Activated CD8-positive, alpha-beta memory T cell treated with anti-CD3 and anti-CD28 coated beads for 36 hours (primary cell): ENCODE measurements around the gene ARHGEF7. TPM values are rescaled to one million over a fixed set of nuclear protein-coding genes. Genes with fewer than 3 reads are reported as not detected.

ENCODE experiments used
- CTCF ChIA-PET: fragments of 350-600 bp; sonication (Branson Sonifier 250); formaldehyde crosslinking; loops from one replicate; lab custom pipeline; 2021; ENCODE audit warnings: antibody characterized with exemption; lab: Charles Lee
- POLR2A ChIA-PET: fragments of 350-600 bp; sonication (Branson Sonifier 250); formaldehyde crosslinking; loops from one replicate; lab custom pipeline; 2021; ENCODE audit warnings: antibody characterized with exemption; lab: Charles Lee
- total RNA-seq, 2 experiments: library from RNA; stranded (reverse); gene quantifications; one replicate each; pipeline ENCODE4 v1.2.3, GENCODE V29; 2021

ARHGEF7 gene
- total RNA-seq, 2 experiments from 2014 or later: 49.4 to 50.8 TPM

GRCh38 chr13:111160648-111161047 is 45.5 kb downstream of the ARHGEF7 start:
- CTCF ChIA-PET: no interaction called here
- POLR2A ChIA-PET: no interaction called here

- POLR2A ChIA-PET: no interaction called here
- CTCF ChIA-PET: no interaction called here
Observed at GRCh38 chr13:111161601-111162600, 46.8 kb downstream of the ARHGEF7 start.

GRCh38 chr13:111165241-111166010 is 50.3 kb downstream of the ARHGEF7 start:
- ChIA-PET POLR2A (no interaction called here), CTCF (no interaction called here)

- POLR2A ChIA-PET: no interaction called here
- CTCF ChIA-PET: no interaction called here
Observed at GRCh38 chr13:111166882-111167675, 52.0 kb downstream of the ARHGEF7 start.

GRCh38 chr13:111168107-111168506 is 53.0 kb downstream of the ARHGEF7 start:
- POLR2A ChIA-PET: no interaction called here

GRCh38 chr13:111171112-111171511 is 56.0 kb downstream of the ARHGEF7 start:
- ChIA-PET POLR2A (no interaction called here), CTCF (no interaction called here)

More at GRCh38 chr13:111168107-111168506, 53.0 kb downstream of the ARHGEF7 start:
- CTCF ChIA-PET: no interaction called here

- CTCF ChIA-PET: no interaction called here
Observed at GRCh38 chr13:111171629-111172028, 56.5 kb downstream of the ARHGEF7 start.

GRCh38 chr13:111174377-111175114 is 59.4 kb downstream of the ARHGEF7 start:
- POLR2A ChIA-PET: no interaction called here

More at GRCh38 chr13:111171629-111172028, 56.5 kb downstream of the ARHGEF7 start:
- POLR2A ChIA-PET: no interaction called here

GRCh38 chr13:111175372-111175771 is 60.3 kb downstream of the ARHGEF7 start:
- POLR2A ChIA-PET: no interaction called here
- CTCF ChIA-PET: no interaction called here

More at GRCh38 chr13:111174377-111175114, 59.4 kb downstream of the ARHGEF7 start:
- CTCF ChIA-PET: no interaction called here

GRCh38 chr13:111175935-111176334 is 60.8 kb downstream of the ARHGEF7 start:
- ChIA-PET CTCF (no interaction called here), POLR2A (no interaction called here)

GRCh38 chr13:111176421-111176820 is 61.3 kb downstream of the ARHGEF7 start:
- POLR2A ChIA-PET: no interaction called here
- CTCF ChIA-PET: interaction anchor here (0.7 kb wide), 1 partner anchor 109 kb away, joined by 3 read pairs; no protein-coding TSS in a partner anchor

GRCh38 chr13:111177081-111177711 is 62.1 kb downstream of the ARHGEF7 start:
- CTCF ChIA-PET: interaction anchor here (0.7 kb wide), 1 partner anchor 110 kb away, joined by 3 read pairs; no protein-coding TSS in a partner anchor
- POLR2A ChIA-PET: no interaction called here

- POLR2A ChIA-PET: no interaction called here
- CTCF ChIA-PET: no interaction called here
Observed at GRCh38 chr13:111177921-111178320, 62.8 kb downstream of the ARHGEF7 start.

GRCh38 chr13:111178402-111178801 is 63.3 kb downstream of the ARHGEF7 start:
- CTCF ChIA-PET: no interaction called here
- POLR2A ChIA-PET: no interaction called here

GRCh38 chr13:111179908-111180760 is 65.0 kb downstream of the ARHGEF7 start:
- CTCF ChIA-PET: no interaction called here
- POLR2A ChIA-PET: no interaction called here

GRCh38 chr13:111181977-111182376 is 66.9 kb downstream of the ARHGEF7 start:
- POLR2A ChIA-PET: no interaction called here
- CTCF ChIA-PET: interaction anchor here (0.6 kb wide), 2 partner anchors 134 to 359 kb away, joined by 3 read pairs; no protein-coding TSS in a partner anchor

GRCh38 chr13:111183087-111183645 is 68.1 kb downstream of the ARHGEF7 start:
- POLR2A ChIA-PET: no interaction called here
- CTCF ChIA-PET: no interaction called here
